Gastroesophageal sphincter (tissue), 3 donors: Measurements from ENCODE around the gene MICAL3.

ENCODE experiments used
- EP300 ChIP-seq: sonication (generic); formaldehyde crosslinking; IDR thresholded peaks from one replicate; pipeline ENCODE4 v1.6.1; 2017; ENCODE audit warnings: antibody characterized with exemption, mild to moderate bottlenecking
- POLR2A ChIP-seq, 2 donors: fragments of 450-650 bp; IDR thresholded peaks; one replicate each; pipeline ENCODE4 v1.6.1; 2017; ENCODE audit warnings: antibody characterized with exemption in 2 of 2, mild to moderate bottlenecking in 2 of 2, moderate library complexity in 1 of 2
- POLR2AphosphoS5 ChIP-seq: sonication (generic); formaldehyde crosslinking; IDR thresholded peaks from one replicate; pipeline ENCODE4 v1.6.1; 2017; ENCODE audit warnings: antibody characterized with exemption
- TF ChIP-seq, protein P1 (sequence below), 4 experiments: fragments of 200-600 bp in 2 of 4; fragments of 450-650 bp in 2 of 4; sonication (generic) in 1 of 4; IDR thresholded peaks; one replicate each; pipeline ENCODE4 v1.5.1; 2017 to 2019; ENCODE audit warnings: antibody characterized with exemption in 4 of 4, mild to moderate bottlenecking in 2 of 4, moderate library complexity in 2 of 4

DNA sequence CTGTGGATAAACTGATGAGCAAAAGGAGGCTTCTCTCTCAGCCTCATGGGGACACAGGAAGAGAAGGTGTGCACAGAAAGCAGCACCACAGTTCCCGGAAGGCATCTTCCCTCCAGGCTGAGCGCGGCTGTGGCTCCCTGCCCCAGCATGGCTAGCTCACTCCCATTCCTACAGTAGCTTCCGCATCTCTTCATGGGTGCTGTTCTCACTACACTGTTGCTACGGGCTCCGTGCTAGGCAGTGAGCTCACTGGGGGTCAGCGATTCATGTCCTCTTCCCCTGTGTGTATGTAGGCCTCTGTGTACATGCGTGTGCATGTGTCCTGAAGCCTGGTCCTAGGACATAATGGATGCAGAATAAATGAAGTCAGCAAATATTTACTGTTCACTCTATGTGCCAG lies 64.3 kb downstream of the MICAL3 start:
- TF ChIP-seq, protein P1, sequence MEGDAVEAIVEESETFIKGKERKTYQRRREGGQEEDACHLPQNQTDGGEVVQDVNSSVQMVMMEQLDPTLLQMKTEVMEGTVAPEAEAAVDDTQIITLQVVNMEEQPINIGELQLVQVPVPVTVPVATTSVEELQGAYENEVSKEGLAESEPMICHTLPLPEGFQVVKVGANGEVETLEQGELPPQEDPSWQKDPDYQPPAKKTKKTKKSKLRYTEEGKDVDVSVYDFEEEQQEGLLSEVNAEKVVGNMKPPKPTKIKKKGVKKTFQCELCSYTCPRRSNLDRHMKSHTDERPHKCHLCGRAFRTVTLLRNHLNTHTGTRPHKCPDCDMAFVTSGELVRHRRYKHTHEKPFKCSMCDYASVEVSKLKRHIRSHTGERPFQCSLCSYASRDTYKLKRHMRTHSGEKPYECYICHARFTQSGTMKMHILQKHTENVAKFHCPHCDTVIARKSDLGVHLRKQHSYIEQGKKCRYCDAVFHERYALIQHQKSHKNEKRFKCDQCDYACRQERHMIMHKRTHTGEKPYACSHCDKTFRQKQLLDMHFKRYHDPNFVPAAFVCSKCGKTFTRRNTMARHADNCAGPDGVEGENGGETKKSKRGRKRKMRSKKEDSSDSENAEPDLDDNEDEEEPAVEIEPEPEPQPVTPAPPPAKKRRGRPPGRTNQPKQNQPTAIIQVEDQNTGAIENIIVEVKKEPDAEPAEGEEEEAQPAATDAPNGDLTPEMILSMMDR (IDR thresholded peaks at IDR 0.05) = no peak
- TF ChIP-seq POLR2AphosphoS5 (no peak), POLR2A (IDR thresholded peaks at IDR 0.05) (no peak), EP300 (no peak)
